ENCODE results near the gene TTR.

TTR gene

GRCh38 chr18:31581498-31582197 is 10.0 kb upstream of the TTR start:
- FAIRE-seq = no peak

DNA sequence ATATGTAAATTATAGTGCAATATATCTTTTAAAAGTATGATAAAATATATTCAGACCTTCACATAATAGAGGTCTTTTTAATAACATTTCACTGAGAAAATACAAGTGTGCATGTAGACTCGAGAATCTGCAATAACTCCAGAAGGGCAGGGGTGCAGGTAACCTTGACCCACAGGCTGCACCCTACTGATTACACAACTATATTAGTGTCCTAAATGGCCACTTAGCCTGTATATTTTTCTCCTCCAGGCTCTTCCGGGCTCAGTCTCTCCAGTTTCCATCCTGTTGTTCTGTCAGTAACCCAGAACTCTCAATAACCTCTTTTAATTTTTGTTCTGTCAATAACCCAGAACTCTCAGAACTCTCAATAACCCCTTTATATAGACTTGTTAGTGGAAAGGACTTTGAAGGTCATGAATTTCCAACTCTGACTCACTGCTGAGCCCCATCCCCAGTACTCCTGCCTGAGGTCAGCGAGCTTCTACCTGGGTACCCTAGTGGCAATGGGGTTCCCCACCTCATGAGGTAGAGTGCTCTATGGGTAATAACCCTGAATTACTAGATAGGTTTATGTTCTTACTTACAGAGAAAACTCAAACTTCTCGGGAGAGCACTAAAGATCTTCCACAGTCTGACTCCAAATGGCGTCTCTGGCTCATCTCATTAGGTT is 8.4 kb upstream of the TTR start:
- no peak for FAIRE-seq

GRCh38 chr18:31585991-31586390 is 5.7 kb upstream of the TTR start:
- FAIRE-seq = no peak

DNA sequence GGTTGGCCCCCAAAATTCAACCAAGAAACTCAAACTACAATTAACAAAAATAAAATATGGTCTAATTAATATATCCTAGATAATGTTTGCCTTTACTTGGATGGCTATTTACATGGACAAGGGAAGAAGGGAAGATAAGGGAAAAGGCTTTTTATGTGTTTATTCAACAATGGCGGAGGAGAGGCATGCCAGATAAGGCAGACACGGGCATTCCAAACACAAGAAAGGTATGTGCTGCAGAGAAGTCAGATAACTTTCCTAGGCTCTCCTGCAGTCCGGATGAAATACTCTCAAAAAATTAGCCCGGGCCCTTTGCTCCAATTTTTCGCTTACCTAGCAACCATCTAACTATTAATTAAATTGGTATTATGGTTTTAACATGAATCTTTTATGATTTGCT is 5.1 kb upstream of the TTR start:
- FAIRE-seq = no peak

GRCh38 chr18:31587529-31587928 is 4.1 kb upstream of the TTR start:
- no peak for FAIRE-seq

DNA sequence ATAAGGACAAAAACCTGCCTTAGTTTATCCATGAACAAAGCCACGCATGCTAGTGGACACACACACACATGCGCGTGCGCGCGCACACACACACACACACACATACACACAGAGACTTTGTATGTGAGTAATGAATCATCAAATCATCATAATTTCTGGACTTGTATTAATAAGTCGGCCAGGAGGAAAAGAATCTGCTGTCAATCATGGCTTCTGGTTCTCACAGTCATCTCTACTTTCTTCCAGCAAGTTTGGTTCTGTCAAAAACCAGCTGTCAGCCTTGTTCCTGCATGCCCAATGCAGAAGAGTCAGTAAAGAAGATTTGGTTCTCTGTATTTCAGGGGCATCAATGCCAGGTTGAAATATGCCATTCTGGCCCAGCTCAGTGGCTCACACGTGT is 1.1 kb upstream of the TTR start:
- no peak for FAIRE-seq

DNA sequence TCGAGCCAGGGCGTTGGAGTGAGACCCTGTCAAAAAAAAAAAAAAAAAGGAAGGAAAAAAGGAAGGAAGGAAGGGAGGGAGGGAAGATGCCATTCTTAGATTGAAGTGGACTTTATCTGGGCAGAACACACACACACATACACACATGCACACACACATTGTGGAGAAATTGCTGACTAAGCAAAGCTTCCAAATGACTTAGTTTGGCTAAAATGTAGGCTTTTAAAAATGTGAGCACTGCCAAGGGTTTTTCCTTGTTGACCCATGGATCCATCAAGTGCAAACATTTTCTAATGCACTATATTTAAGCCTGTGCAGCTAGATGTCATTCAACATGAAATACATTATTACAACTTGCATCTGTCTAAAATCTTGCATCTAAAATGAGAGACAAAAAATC is 564 bp upstream of the TTR start:
- no peak for FAIRE-seq

DNA sequence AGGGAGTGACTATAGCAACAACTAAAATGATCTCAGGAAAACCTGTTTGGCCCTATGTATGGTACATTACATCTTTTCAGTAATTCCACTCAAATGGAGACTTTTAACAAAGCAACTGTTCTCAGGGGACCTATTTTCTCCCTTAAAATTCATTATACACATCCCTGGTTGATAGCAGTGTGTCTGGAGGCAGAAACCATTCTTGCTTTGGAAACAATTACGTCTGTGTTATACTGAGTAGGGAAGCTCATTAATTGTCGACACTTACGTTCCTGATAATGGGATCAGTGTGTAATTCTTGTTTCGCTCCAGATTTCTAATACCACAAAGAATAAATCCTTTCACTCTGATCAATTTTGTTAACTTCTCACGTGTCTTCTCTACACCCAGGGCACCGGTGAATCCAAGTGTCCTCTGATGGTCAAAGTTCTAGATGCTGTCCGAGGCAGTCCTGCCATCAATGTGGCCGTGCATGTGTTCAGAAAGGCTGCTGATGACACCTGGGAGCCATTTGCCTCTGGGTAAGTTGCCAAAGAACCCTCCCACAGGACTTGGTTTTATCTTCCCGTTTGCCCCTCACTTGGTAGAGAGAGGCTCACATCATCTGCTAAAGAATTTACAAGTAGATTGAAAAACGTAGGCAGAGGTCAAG is 955 bp downstream of the TTR start:
- FAIRE-seq = no peak

DNA sequence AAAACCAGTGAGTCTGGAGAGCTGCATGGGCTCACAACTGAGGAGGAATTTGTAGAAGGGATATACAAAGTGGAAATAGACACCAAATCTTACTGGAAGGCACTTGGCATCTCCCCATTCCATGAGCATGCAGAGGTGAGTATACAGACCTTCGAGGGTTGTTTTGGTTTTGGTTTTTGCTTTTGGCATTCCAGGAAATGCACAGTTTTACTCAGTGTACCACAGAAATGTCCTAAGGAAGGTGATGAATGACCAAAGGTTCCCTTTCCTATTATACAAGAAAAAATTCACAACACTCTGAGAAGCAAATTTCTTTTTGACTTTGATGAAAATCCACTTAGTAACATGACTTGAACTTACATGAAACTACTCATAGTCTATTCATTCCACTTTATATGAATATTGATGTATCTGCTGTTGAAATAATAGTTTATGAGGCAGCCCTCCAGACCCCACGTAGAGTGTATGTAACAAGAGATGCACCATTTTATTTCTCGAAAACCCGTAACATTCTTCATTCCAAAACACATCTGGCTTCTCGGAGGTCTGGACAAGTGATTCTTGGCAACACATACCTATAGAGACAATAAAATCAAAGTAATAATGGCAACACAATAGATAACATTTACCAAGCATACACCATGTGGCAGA is 3.6 kb downstream of the TTR start:
- no peak for FAIRE-seq

GRCh38 chr18:31596081-31596872 is 4.6 kb downstream of the TTR start:
- no peak for FAIRE-seq

- no peak for FAIRE-seq
Measured at GRCh38 chr18:31598021-31598805, 6.5 kb downstream of the TTR start.

DNA sequence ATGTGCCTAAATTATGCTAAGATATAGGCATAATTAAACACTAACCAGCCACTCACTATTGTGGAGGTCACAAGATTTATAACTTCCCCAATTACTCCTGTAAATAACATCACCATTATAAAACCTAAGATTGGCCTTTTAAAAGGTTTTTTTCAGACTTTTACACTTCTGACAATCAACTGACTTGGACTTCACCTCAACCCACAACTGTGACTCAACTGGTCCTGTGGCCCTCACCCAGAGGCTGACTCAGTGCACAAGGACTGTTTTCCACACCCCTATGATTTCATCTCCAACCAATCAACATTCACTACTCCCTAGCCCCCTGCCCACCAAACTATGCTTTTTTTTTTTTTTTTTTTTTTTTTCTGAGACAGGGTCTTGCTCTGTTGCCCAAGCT is 11.6 kb downstream of the TTR start:
- FAIRE-seq = no peak

DNA sequence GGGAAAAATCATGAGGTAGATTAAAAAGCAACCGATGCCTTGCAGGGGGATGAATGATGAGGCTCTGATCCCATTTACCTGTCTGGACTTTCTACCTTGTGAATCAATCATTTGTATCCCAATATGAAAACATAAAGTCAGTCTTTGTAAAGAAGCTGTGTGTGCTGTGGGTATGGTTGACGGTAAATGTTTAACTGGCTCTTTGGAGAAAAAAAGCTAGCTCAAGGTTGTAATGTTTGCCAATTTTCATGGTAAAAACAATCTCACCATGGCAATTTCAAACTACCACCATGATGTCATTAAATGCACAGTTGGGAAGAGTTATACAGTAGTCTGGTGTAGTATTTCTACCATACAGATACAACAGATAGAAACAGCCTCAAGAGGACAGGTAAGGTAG is 14.6 kb downstream of the TTR start:
- FAIRE-seq = no peak

DNA sequence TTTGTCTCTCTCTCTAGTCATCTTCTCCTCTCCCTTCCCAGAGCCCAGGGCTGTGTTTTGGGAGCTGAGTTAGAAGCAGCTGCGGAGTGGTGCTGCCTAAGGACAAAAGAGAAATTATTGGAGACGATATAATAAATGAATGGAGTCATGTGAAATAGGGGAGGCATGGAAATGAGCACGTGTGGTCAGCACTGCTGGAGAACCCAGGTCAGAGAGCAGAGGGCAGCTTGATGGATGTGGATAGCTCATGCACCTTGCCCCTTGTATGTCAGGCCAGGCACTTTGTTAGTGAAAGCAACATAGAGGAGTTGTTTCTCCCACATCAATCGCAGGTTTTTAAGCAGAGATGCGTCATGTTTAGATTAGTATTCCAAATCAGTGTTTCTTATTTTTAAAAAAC is 15.7 kb downstream of the TTR start:
- FAIRE-seq = no peak

- no peak for FAIRE-seq
Measured at GRCh38 chr18:31609886-31610285, 18.2 kb downstream of the TTR start.

DNA sequence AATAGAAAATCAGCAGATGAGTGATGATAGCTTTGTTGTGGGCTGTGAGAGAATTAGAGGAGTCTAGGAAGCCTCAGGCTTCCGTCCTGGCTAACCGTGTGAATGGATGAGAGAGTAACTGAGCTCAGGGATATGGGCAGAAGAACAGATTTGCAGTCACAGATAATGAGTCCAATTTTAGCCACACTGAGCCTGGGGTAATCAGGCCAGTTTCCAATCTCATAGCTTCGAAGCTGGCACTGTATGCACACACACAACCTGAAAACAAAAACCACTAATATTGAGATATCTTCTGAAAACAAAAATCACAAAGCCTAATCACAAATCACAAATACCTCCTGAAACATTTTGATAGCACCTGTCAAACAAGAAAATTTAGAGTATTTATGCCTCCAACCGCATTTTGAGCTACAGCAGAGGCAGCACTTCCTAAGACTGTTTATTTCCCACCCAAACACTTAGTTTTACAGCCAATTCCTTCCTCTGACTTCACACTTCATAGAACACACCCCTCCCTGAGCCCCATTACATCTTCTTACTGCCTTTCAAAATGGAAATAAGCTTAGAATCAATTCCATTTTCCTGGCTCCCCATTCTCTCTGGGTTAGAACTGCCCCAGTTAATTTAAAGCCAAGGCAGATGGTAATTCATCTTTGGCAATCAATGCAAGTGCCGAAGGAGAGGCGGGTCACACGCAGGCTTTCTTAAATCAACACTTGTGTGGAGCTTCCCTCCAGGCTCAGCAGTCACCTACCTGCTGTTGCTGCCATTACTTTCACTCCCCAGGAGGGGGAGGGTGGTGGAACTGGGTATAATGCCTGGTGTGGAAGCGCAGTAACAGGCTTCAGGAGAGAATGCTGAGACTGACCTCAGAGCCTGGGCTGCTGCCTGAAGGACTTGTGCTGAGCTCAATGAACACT is 18.9 kb downstream of the TTR start:
- FAIRE-seq = no peak

DNA sequence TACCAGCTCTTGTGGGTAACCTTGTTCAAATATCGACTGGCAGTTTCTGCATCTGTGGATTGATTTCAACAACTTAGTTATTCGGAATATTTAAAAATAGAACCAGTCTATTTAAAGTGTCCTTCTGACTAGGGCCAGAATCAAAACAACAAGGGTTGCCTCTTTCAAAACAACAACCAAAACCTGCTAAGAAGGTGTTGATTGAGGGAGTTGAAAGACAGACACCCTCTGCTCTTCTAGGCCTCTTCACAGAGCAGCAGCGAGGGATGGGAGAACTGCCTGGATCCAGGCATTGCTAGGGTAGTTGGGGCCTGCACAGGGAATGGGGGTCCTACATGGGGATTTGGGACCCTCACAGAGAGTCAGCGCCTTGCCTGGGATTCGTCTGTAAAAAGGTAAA is 19.8 kb downstream of the TTR start:
- FAIRE-seq = no peak

DNA sequence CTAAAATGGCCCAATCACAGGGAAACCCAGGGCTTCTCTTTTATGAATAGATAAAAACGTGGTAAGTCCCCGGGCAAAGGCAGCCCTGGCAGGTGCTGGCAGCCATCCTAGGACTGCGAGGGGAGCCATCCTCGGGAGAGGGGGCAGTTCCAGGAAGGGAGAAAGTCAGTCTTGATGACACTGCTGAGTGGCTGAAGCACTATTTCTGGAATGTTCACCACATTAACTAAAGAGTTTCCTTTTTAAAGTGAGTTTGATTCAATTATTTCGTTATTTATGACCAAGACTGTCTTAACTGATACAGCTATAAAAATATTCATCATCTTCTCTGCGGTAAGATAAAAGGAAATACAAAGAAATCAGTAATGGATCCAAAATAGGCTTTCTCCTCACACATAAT is 20.4 kb downstream of the TTR start:
- FAIRE-seq = no peak

DNA sequence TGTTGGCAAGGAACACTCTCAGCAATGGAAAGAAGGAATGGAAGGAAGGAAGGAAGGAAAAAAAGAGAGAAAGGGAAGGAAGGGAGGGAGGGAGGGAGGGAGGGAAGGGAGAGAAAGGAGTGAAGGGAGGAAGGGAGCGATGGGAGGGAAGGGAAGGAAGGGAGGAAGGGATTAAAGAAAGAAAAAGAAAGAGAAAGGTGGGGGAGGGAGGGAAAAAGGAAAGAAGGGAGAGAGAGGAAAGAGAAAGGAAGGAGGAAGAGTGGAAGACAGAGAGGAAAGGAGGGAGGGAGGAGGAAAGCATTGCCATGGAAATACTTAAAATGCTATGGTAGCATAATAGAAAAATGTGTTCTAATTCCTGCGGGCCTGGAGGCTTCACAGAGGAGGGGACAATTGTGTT is 22.4 kb downstream of the TTR start:
- no peak for FAIRE-seq

GRCh38 chr18:31616586-31616985 is 24.9 kb downstream of the TTR start:
- no peak for FAIRE-seq

Measured in TTC549 (cell line).